Stimulated activated effector memory CD8-positive, alpha-beta T cell treated with anti-CD3 and anti-CD28 coated beads, Interleukin-12 subunit alpha, Interleukin-12 subunit beta, amount 100 ng/mL, for 72 hours (primary cell): ENCODE data around the gene CDKAL1.

Source experiments
- ATAC-seq: fragments of 150-1000 bp; cut with Tn5 transposase; 2 replicates; pipeline ENCODE4 v1.10.0; 2021
- DNase-seq, 2 donors: peaks; one replicate each; pipeline ENCODE4 v3.0.0; 2021 to 2022; ENCODE audit warnings: low spot score in 2 of 2
- H3K27ac Mint-ChIP-seq: one replicate; pipeline ENCODE4 v1.8.0; 2022; ENCODE audit warnings: mild to moderate bottlenecking, mixed read lengths
- H3K36me3 Mint-ChIP-seq: one replicate; pipeline ENCODE4 v1.8.0; 2022; ENCODE audit warnings: mild to moderate bottlenecking, mixed read lengths
- H3K4me1 Mint-ChIP-seq: one replicate; pipeline ENCODE4 v1.8.0; 2022; ENCODE audit warnings: mixed read lengths
- H3K4me3 Mint-ChIP-seq: one replicate; pipeline ENCODE4 v1.8.0; 2022; ENCODE audit warnings: mild to moderate bottlenecking, mixed read lengths
- H3K9me3 Mint-ChIP-seq: one replicate; pipeline ENCODE4 v1.8.0; 2022; ENCODE audit warnings: mixed read lengths

The CDKAL1 gene

DNA sequence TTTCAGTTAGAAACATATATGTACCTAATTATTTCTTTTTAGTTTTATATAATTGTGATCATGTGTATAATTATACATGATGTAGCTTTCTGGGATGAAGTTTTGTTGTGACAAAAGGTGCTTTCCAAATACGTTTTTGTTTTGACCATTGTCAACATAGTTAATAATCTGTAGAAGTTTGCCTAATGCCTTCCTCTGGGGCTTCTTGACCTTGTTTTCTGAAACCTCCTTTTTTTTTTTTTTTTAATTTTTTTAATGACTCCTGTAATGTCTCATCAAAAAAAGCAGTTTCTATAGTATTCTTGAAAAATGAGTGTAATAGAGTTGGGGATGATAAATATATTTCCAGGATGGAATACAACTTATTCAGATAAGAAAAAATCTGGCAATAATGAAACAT, 624.6 kb downstream of the CDKAL1 start:
- no peaks in the 10 kb centered on the region for H3K36me3 Mint-ChIP-seq
- ATAC-seq (no peak), DNase-seq (no peak)
- peaks cover 18% of the 10 kb centered on the region for H3K4me1 Mint-ChIP-seq
- H3K4me3 Mint-ChIP-seq = no peak overlapping the region
- H3K27ac Mint-ChIP-seq = no peak overlapping the region
- peaks cover 2% of the 10 kb centered on the region for H3K9me3 Mint-ChIP-seq

DNA sequence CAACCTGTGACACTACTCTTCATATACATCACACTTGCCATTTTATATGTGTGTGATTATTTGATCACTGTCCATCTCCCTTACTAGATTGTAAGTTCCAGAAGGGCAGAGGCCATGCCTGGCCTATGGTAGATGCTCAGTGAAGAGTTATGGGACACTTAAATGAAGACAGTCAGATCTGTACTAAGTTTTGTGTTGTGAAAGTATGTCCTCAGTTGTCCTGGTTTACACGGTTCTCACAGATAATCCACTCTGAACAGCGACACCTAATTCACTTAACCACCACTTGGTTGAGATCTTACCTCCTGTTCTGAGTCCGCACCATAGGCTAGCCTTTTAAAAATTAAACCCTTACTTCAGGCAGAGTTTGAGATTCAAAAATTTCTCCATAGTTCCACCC, 625.2 kb downstream of the CDKAL1 start:
- no peak for ATAC-seq
- Mint-ChIP-seq H3K9me3 (peaks cover 2% of the 10 kb centered on the region), H3K36me3 (no peaks in the 10 kb centered on the region), H3K4me3 (no peak overlapping the region), H3K27ac (no peak overlapping the region), H3K4me1 (peaks cover 22% of the 10 kb centered on the region)
- no peak for DNase-seq

DNA sequence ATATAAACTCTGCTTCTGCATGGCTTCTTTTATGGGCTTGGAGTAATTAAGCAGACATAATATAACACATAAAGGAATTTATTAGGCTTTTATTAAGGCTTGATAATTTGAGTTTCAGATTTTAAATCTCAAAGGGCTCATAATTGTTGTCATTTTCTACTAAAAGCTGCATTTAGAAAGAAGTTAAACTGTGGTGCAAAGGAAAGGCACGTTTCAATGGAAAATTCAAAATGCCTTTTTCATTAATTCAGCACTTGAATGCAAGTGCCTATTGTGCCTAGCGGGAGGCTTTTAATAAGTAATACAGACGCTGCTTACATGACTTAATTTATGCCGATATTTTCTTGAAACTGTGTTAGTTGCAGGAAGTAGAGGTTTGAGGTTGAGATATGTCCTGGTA, 627.5 kb downstream of the CDKAL1 start:
- no peak for DNase-seq
- Mint-ChIP-seq H3K4me1 (peaks cover 29% of the 10 kb centered on the region), H3K27ac (no peak overlapping the region), H3K4me3 (no peak overlapping the region), H3K36me3 (no peaks in the 10 kb centered on the region), H3K9me3 (peaks cover 2% of the 10 kb centered on the region)
- no peak for ATAC-seq

DNA sequence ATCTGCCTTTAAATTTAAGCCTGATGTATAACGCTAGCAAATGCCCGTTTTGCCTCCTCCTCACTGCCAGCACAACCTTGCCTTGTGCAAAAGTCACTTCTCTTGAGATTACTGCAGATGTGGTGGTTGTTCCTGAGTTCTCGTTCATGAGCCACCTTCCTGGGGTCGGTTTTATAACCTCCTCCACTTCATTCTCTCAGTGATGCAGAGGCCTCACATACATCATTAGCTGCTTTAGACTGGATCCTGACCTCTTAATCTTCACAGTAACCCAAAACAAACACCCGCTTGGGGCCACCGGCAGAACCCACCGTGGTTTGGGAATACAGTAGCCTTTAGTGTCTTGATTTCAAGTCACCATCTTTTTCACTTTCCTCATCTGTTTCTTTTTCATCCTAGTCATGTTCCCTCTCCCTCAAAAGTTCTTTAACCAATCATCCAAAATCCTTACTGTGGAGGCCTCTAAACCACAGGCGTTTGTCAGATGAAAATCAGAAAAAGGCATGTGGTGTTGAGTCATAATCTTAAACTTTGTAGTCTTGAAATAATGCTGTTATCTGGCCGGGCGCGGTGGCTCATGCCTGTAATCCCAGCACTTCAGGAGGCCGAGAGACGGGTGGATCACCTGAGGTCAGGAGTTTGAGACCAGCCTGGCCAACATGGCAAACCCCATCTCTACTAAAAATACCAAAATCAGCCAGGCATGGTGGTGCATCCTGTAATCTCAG, 629.0 kb downstream of the CDKAL1 start:
- Mint-ChIP-seq H3K4me1 (peaks cover 29% of the 10 kb centered on the region), H3K36me3 (no peaks in the 10 kb centered on the region), H3K27ac (no peak overlapping the region), H3K4me3 (no peak overlapping the region), H3K9me3 (peaks cover 2% of the 10 kb centered on the region)
- peak; percentile 54 for ATAC-seq
- DNase-seq = no peak

DNA sequence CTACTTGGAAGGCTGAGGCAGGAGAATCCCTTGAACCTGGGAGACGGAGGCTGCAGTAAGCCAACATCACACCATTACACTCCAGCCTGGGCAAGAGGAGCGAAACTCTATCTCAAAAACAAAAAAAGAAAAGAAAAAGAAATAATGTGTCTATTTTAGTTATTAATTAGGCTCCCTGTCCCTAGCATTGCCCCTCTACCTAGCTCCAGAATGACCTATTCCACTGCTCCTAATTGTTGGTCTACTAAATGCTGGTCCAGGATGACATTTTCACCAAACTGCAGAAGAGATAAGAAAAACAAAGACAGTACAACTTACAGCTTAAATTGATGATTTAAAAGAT, 629.6 kb downstream of the CDKAL1 start:
- H3K36me3 Mint-ChIP-seq = no peaks in the 10 kb centered on the region

DNA sequence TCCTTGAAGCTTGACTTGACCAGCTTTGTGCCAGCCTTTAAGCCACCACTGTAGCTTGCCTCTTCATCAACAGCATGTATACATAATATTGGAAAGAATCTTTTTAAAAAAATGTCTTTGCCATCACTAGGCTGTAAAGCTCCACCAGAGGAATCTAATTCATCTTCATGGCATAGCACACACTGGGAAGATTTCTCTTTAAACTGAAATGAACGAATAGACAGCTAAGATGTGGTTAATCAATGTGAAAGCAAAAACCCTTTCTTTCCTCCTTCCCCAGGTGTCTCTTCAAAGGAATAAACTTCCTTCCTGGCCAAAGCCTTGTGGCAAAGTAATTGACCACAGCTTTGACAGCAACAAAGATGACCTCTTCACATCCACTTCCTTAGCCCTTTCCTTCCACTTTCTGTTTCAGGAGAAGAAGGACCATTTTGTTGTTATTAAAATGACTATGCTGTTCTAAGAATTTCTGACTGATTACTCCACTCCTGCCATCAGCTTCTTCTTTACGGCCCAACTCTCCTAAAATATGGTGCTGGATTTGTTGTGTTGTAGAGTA, 630.6 kb downstream of the CDKAL1 start:
- ATAC-seq (peak; percentile 42), DNase-seq (no peak)
- H3K4me1 Mint-ChIP-seq = peaks cover 29% of the 10 kb centered on the region
- peaks cover 2% of the 10 kb centered on the region for H3K9me3 Mint-ChIP-seq
- H3K36me3 Mint-ChIP-seq = no peaks in the 10 kb centered on the region
- H3K4me3 Mint-ChIP-seq = no peak overlapping the region
- peak overlapping the region; percentile 18 for H3K27ac Mint-ChIP-seq

More for the DNA sequence above, 629.6 kb downstream of the CDKAL1 start:
- H3K4me3 Mint-ChIP-seq = no peak overlapping the region
- DNase-seq (no peak), ATAC-seq (no peak)
- H3K4me1 Mint-ChIP-seq = peaks cover 29% of the 10 kb centered on the region
- H3K9me3 Mint-ChIP-seq = peaks cover 2% of the 10 kb centered on the region
- no peak overlapping the region for H3K27ac Mint-ChIP-seq

DNA sequence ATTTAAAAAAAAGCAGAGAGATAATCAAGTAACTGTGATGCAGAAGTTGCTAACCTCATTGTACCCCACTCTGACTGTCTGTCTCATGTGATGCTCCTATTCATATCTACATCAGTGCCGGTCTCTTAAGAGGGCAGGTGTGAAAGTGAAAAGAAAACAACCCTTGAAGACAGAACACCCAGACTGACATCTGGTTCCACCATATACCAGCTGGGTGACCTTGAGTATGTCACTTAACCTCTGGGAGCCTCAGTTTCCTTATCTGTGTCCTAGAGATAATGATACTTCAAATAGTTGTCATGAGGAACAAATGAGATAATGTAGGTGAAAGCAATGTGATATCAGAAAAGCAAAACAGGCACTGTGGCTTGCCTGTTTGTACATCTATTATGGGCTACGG, 632.5 kb downstream of the CDKAL1 start:
- peaks cover 2% of the 10 kb centered on the region for H3K9me3 Mint-ChIP-seq
- H3K4me3 Mint-ChIP-seq = no peak overlapping the region
- DNase-seq (no peak), ATAC-seq (no peak)
- H3K4me1 Mint-ChIP-seq = peaks cover 28% of the 10 kb centered on the region
- H3K27ac Mint-ChIP-seq = no peak overlapping the region
- no peaks in the 10 kb centered on the region for H3K36me3 Mint-ChIP-seq

DNA sequence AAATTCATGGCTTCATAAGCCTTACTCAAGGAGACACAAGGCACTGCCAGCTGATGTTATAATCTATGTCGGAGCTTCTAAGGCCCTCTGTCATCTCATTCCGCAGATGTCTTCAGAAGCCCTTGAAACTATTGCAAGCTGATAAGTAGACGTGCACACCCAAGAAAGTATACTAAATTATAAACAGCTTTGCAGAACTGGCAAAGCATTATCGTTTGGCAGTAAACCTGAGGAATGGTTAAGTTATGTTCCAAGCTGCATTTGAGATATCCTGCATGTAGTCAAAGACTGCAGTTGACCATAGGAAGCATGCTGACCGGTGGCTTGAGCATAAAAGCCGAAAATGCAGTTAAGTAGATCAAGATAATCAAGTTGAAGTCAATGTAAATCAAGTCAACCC, 633.5 kb downstream of the CDKAL1 start:
- Mint-ChIP-seq H3K27ac (no peak overlapping the region), H3K36me3 (no peaks in the 10 kb centered on the region), H3K9me3 (peaks cover 2% of the 10 kb centered on the region), H3K4me1 (peaks cover 20% of the 10 kb centered on the region), H3K4me3 (no peak overlapping the region)
- ATAC-seq (no peak), DNase-seq (no peak)

- H3K9me3 Mint-ChIP-seq = no peaks in the 10 kb centered on the region
- DNase-seq (no peak), ATAC-seq (no peak)
- no peaks in the 10 kb centered on the region for H3K4me1 Mint-ChIP-seq
- no peak overlapping the region for H3K27ac Mint-ChIP-seq
- no peak overlapping the region for H3K4me3 Mint-ChIP-seq
- H3K36me3 Mint-ChIP-seq = no peaks in the 10 kb centered on the region
Observed at GRCh38 chr6:21171801-21172200, 637.5 kb downstream of the CDKAL1 start.

DNA sequence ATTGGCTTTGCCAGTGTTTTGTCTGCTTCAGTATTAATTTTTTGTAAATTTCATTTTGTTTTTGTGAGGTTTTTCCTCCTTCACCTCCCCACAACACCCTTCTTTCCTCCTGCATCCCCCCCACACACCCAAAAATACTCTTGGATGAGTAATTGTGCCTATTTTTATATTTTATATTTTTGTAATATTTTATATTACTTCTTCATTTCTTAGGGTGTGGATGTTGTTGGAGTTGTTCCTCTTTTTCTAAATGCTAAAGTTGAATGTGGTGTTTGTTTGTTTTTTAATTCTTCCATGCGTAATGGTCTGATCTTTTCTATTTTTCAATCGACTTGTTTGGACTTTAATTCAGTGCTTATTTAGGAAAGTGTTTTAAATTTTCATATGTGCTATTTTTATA, 638.8 kb downstream of the CDKAL1 start:
- Mint-ChIP-seq H3K4me3 (no peak overlapping the region), H3K36me3 (no peaks in the 10 kb centered on the region), H3K4me1 (no peaks in the 10 kb centered on the region), H3K27ac (no peak overlapping the region), H3K9me3 (no peaks in the 10 kb centered on the region)
- ATAC-seq (no peak), DNase-seq (no peak)

GRCh38 chr6:21173678-21174077, 639.4 kb downstream of the CDKAL1 start:
- Mint-ChIP-seq H3K4me1 (no peaks in the 10 kb centered on the region), H3K9me3 (no peaks in the 10 kb centered on the region), H3K4me3 (no peak overlapping the region), H3K36me3 (no peaks in the 10 kb centered on the region), H3K27ac (no peak overlapping the region)
- ATAC-seq = no peak
- DNase-seq = no peak

- ATAC-seq (no peak), DNase-seq (no peak)
- Mint-ChIP-seq H3K9me3 (no peaks in the 10 kb centered on the region), H3K4me3 (no peak overlapping the region), H3K4me1 (no peaks in the 10 kb centered on the region), H3K36me3 (no peaks in the 10 kb centered on the region), H3K27ac (no peak overlapping the region)
Observed at GRCh38 chr6:21176197-21176596, 641.9 kb downstream of the CDKAL1 start.

- Mint-ChIP-seq H3K4me1 (no peaks in the 10 kb centered on the region), H3K27ac (no peak overlapping the region), H3K9me3 (no peaks in the 10 kb centered on the region), H3K4me3 (no peak overlapping the region), H3K36me3 (no peaks in the 10 kb centered on the region)
- DNase-seq (no peak), ATAC-seq (peak; percentile 94)
Observed at GRCh38 chr6:21180155-21180554, 645.9 kb downstream of the CDKAL1 start.

- DNase-seq (no peak), ATAC-seq (no peak)
- Mint-ChIP-seq H3K27ac (no peak overlapping the region), H3K4me3 (no peak overlapping the region), H3K36me3 (no peaks in the 10 kb centered on the region), H3K9me3 (no peaks in the 10 kb centered on the region), H3K4me1 (no peaks in the 10 kb centered on the region)
Observed at GRCh38 chr6:21180800-21181337, 646.6 kb downstream of the CDKAL1 start.

- no peak overlapping the region for H3K27ac Mint-ChIP-seq
- H3K4me1 Mint-ChIP-seq = no peaks in the 10 kb centered on the region
- no peak overlapping the region for H3K4me3 Mint-ChIP-seq
- no peaks in the 10 kb centered on the region for H3K9me3 Mint-ChIP-seq
- ATAC-seq = no peak
- DNase-seq = no peak
- no peaks in the 10 kb centered on the region for H3K36me3 Mint-ChIP-seq
Observed at GRCh38 chr6:21181866-21182265, 647.6 kb downstream of the CDKAL1 start.

- Mint-ChIP-seq H3K27ac (no peak overlapping the region), H3K9me3 (no peaks in the 10 kb centered on the region), H3K36me3 (no peaks in the 10 kb centered on the region), H3K4me3 (no peak overlapping the region), H3K4me1 (no peaks in the 10 kb centered on the region)
- DNase-seq (no peak), ATAC-seq (no peak)
Observed at GRCh38 chr6:21182589-21182988, 648.3 kb downstream of the CDKAL1 start.
